CD1c-positive myeloid dendritic cell (primary cell): ENCODE data around the gene ABCC4.
A peak's percentile ranks its signal among the peaks of the same experiment; 100 is the strongest.
"Not testable (repeated sequence)": the region's sequence is repeated elsewhere in the genome, so short reads cannot be mapped to it uniquely, and the experiment has no call there.

ENCODE experiments used
- DNase-seq: peaks from one replicate; pipeline ENCODE4 v3.0.0-alpha.2; 2016; ENCODE audit errors: extremely low spot score

ABCC4 gene

DNA sequence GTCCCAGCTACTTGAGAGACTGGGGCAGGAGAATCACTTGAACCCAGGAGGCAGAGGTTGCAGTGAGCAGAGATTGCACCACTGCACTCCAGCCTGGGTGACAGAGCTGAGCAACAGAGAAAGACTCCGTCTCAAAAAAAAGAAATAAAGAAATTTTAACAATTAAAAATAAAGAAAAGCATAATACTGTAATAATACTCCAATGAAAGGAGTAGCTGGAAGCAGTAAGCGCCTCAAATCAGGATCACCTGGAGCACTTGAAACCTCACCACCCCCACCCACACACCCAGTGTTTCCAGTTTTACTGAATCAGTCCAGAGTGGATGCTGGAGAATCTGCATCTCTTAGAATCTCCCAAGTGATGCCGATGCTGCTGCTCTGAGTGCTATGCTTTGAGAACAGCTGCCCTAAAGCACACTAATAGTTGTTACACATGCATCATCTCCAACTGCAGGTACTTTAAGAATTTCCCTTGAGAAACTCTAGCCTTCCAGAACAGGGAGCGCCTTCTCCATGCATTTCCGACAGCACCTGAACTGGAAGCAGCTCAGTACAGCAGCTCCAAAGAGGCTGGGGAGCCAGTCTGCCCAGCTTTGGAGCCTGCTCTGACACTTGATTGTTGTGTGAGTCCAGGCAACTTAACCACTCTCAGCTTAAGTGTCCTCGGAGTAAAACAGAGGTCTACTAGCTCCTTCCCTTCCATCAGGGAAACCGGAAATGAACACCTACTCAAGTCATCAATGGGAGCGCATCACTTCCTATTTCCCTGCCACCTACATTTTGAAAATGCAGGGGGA is 2.9 kb downstream of the ABCC4 start:
- DNase-seq: no peak

DNA sequence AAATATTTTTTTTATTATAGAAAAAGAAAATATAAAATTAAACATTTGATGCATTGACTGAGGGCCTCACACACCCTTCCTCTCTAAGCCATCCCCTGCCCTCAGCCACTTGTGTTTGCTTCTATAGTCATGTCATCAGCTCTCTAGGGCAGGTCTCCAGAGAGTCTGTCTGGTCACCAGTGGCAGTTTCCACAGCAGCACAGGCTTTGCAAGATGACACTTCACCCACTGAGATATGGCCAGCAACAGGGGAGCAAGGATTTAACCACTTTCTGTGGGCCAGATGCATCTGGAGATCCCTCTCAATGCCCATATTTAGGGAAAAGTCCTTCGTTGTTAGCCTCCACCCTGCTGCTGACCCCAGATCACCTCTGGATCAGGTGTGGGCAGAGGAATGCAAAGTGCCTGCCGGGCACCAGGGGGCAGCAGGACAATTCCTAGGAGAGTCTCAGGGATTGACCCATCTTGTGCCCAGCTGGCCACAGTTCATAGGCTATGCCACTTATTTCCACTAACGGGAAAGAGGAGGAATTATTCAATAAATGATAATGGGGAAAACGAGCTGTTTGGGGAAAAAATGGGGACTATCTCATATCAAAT is 4.8 kb downstream of the ABCC4 start:
- DNase-seq: peak; percentile 13

DNA sequence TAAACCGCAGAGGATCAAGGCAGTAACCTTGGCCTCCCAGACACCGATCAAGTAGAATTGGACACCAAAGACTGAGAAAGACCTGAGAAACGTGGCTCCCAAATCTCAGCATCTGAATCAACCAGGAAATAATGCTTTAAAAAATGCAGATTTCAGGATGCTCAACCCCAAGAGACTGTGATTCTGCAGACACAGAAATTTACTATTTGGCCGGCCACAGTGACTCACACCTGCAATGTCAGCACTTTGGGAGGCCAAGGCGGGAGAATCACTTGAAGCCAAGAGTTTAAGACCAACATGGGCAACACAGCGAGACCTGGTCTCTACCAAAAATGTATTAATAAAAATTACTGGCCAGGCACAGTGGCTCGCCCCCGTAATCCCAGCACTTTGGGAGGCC is 6.2 kb downstream of the ABCC4 start:
- DNase-seq: no peak

DNA sequence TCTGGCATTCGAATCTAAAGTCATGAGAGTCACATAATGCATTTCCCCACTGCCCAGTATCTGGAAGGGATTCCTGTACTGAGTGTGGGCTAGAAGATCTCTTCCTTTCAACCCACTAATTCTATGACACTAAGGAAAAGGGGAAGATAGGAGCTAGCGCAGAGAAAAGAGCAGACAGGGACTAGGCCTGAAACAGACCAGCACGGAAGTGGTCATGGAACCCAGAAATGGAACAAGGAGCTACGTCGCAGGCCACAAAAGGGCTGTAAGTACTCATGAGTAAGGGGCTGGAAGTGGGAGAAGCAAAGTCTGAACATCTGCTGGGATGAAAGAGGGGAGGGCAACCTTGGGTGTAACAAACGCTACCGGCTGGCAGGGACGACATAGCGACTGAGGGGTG is 8.6 kb downstream of the ABCC4 start:
- DNase-seq: no peak

DNA sequence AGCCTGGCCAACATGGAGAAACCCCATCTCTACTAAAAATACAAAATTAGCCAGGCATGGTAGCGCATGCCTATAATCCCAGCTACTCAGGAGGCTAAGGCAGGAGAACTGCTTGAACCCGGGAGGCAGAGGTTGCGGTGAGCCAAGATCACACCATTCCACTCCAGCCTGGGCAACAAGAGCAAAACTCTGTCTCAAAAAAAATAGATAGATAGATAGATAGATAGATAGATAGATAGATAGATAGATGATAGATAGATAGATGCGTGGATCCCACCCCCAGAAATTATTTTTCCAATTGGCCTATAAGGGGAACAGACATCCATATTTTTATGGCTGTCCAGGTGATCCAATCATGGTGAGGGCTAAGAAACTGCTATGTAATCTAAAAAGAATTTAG is 11.3 kb downstream of the ABCC4 start:
- DNase-seq: not testable (repeated sequence)

DNA sequence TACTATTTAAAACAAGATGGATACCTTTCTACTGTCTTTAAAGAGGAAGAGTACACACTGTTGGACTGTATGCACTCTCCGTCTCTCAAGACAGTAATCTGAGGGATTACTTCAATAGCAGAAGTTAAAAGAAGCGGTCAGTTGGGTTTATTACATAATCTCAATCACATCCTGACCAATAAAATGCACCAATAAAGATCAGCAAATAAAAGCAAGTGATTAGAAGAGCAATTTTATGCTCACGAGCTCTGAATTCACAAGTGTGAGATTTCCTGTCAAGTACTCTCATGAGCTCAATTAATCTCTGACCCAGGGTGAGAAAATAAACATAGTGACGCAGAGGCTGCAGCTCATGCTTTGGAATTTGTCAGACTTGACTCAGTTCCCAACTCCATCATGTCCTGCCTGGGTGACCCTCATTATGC is 12.2 kb downstream of the ABCC4 start:
- DNase-seq: no peak

DNA sequence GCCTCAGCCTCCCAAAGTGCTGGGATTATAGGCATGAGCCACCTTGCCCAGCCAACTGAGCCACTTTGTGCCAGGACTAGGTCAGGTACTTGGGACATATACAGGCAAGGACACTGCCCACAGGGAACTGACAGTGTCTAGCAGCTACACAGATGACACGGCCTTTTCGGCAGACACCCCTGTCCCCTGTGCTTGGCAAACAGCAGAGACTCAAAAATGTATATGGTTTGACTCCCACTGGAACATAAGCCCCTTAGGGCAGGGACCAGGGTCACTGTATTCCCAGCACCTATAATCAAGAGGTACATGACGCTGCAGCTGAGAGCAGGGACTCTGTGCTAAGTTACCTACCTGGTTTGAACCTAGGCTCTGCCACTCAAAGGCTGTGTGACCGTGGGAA is 16.8 kb downstream of the ABCC4 start:
- no peak for DNase-seq

DNA sequence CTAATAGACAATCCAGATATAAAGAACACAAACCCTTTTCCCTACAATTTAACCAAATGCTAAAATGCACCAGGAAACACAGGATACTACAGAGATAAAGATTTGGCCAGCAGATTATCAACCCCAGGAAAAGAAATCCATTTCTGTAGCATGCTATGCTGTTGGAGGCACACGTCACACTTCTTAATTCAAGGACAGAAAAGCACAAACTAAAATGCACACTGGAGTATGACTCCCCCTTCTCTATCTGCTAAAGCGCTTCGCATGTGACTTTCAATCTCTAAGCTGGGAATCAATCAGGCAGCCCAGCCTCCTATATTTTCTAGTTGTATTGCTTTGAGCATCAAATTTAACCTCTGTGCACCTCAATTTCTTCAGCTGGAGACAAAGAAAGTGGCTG is 22.2 kb downstream of the ABCC4 start:
- no peak for DNase-seq

DNA sequence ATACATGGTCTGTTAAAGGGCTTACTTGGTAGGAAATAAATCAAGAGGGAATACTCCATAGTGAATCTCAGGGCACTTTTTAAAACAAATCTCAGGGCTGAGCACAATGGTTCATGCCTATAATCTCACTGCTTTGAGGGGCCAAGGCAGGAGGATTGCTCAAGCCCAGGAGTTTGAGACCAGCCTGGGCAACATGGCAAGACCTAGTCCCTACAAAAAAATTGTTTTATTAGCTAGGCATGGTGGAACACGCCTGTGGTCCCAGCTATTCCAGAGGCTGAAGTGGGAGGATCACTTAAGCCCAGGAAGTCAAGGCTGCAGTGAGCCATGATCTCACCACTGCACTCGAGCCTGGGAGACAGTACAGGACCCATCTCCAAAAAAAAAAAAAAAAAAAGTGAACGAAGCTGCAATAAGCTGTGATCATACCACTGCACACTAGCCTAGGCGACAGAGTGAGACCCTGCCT is 25.2 kb downstream of the ABCC4 start:
- DNase-seq: no peak

DNA sequence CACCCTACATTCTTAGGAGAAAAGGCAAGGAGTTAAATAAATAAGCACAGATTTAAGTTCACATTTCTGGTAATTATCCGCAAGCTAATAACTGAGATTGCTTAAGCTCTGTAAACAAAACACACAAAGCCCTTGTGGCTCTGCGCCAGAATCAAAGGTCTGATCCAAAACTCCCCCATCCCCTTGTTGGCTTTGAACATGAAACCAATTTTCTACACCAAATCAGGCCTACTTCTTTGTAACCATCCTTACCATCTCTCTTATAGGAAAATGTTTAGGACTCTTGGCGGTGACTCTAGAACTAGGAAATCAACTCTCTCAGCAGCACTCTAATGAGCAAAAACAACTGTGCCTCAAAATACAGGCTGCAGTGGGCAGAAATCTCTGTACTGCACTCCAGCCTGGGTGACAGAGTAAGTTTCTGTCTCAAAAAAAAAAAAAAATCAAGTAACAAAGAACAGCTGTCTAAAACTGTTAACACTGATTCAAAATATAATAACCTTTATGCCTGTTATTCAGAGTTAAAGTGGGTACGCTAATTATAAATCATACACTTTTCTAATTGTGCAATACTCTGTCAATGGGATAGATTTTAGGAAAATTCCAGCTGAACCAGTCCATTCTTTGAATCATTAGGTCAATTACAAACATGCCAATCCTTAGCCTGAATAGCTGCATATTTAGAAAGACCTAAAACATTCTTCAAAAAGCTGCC is 25.8 kb downstream of the ABCC4 start:
- no peak for DNase-seq

DNA sequence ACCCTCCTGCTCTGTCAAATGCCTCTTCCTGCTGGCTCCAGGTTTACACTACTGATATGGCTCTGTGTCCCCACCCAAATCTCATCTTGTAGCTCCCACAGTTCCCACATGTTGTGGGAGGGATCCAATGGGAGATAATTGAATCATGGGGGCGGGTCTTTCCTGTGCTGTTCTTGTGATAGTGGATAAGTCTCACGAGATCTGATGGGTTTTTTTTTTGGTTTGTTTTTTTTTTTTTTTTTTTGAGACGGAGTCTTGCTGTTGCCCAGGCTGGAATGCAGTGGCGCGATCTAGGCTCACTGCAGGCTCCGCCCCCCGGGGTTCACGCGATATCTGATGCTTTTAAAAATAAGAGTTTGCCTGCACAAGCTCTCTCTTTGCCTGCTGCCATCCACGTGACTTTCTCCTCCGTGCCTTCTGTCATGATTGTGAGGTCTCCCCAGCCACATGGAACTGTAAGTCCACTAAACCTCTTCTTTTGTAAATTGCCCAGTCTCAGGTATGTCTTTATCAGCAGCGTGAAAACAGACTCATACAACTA is 27.6 kb downstream of the ABCC4 start:
- not testable (repeated sequence) for DNase-seq

DNA sequence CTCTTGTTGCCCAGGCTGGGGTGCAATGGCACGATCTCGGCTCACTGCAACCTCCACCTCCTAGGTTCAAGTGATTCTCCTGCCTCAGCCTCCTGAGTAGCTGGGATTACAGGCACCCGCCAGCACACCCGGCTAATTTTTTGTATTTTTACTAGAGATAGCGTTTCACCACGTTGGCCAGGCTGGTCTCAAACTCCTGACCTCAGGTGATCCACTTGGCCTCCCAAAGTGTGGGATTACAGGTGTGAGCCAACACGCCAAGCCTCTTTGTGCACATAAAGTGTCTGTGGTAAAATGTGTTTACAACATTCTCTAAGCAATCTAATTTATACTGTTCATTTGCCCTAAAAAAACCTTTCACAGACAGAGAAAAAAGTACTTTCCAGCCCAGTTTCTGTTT is 29.2 kb downstream of the ABCC4 start:
- not testable (repeated sequence) for DNase-seq

DNA sequence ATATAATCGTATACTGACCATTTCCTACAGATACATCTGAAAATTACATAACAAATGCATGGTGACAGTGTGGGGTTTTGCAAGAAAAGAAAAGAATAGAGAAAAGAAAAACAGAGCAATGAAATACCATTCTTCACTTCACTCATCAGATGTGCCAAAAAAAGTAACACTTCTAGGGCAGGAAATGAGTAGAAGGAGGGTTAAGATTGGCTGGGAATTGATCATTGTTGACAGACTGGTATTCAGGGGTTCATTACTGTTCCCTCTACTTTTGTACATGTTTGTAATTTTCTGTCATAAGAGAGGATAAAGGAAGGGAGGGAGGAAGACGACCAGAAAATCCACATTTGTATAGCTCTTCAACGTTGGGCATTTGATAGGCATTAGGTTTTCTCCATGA is 31.5 kb downstream of the ABCC4 start:
- no peak for DNase-seq

DNA sequence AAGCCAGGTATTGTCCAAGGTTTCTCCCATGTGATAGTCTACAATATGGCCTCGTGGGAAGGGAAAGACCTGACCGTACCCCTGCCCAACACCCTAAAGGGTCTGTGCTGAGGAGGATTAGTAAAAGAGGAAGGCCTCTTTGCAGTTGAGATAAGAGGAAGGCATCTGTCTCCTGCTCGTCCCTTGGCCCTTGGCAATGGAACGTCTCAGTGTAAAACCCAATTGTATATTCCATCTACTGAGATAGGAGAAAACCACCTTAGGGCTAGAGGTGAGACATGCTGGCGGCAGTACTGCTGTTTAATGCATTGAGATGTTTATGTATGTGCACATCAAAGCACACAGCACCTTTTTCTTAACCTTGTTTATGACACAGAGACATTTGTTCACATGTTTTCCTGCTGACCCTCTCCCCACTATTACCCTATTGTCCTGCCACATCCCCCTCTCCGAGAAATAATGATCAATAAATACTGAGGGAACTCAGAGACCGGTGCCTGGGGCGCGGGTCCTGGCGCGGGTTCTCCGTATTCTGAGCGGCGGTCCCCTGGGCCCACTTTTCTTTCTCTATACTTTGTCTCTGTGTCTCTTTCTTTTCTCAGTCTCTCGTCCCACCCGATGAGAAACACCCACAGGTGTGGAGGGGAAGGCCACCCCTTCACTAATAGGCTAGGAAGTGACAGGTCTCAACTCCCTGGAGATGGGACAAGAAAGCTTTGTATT is 32.7 kb downstream of the ABCC4 start:
- not testable (repeated sequence) for DNase-seq

DNA sequence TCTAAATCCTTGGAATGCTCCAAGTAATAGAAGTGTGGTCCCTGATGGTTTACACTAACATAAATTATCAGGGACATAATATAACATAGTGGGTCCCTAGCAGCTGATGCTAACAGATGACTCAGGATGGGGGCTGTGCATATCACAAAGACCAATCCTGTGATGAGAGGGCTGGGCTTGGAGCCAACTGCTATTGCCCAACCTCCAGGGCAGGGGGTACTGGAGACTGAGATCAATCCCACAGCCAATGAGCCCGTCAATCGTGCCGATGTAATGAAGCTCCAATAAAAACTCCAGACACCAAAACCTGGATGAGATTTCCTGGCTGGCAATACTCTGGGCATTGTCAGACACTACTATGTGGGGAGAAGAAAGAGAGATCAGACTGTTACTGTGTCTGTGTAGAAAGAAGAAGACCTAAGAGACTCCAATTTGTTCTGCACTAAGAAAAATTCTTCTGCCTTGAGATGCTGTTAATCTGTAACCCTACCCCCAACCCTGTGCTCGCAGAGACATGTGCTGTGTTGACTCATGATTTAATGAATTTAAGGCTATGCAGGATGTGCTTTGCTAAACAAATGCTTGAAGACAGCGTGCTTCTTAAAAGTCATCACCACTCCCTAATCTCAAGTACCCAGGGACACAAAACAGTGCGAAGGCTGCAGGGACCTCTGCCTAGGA is 33.4 kb downstream of the ABCC4 start:
- no peak for DNase-seq

DNA sequence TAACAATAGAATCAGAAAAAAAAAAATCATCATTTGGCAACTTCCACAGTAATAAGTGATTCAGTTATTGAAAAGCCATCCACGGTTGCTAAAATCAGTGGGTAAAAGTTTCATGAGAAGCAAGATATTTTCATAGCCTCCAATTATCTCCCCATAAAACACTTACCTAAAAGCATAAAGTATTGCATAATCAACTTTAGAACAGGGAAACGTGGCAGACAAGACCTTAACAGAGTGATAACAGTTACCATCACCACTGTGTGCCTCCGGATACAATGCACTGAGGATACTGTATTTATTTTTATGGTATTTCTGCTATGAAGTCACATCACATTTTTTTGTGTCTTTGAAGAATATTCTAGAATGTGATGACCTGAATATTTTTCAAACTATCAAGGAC is 37.0 kb downstream of the ABCC4 start:
- DNase-seq: no peak

DNA sequence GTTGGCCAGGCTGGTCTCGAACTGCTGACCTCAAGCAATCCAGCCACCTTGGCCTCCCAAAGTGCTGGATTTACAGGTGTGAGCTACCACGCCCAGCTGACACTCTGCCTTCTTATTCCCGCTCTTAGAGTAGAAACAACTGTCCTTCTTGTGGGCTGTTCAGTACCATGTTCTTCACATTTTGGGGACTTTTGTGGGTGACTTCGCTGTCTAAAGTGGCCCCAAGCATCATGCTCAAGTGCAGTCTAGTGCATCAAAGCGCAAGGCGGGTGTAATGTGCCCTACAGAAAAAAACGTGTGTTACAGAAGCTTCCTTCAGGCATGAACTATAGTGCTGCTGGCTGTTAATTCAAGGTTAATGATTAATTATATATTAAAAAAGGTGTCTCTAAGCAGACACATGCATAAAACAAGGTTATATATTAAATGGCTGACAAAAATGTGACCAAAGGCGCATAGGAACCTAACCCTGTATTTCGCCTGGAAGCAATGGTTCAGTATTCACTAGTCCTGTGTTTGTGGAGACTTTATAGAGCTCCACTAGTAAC is 38.3 kb downstream of the ABCC4 start:
- DNase-seq: no peak

DNA sequence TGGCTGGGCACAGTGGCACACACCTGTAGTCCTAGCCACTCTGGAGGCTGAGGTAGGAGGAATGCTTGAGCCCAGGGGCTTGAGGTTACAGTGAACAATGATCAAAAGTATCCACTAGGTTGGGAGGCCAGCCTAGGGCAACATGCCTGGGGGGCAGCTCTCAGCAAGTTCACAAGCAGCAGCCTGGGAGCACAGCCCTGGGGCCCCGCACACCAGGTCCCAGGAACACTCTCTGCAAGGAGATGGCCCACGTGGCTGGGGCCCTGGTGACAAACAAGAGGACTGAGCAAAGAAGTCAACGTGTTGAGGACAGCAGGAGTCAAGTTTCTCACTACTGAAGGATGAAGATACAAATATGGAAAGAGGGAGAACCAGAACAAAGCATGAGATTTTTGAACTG is 39.3 kb downstream of the ABCC4 start:
- DNase-seq: no peak

DNA sequence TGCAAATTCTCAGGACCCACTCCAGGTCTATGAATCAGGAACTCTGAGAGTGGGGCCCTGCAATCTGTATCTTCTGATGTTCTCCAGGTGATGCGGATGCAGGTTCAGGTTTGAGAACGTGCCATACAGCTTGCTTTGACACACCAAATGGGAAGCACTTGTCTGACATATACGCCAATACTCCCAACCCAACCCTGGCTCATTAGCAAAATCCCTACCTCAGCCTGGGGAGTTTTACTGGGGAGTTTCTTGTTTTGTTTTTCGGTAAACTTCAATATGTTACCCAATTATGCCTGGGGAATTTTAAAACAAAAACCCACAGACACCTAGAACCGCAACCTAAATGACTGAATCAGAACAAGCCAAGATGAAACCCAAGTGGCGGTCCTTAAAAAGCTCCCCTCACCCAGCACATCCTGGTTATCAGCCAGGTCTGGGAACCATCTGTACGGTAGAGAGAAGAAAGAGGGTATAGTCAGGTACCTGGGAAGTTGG is 41.2 kb downstream of the ABCC4 start:
- no peak for DNase-seq

DNA sequence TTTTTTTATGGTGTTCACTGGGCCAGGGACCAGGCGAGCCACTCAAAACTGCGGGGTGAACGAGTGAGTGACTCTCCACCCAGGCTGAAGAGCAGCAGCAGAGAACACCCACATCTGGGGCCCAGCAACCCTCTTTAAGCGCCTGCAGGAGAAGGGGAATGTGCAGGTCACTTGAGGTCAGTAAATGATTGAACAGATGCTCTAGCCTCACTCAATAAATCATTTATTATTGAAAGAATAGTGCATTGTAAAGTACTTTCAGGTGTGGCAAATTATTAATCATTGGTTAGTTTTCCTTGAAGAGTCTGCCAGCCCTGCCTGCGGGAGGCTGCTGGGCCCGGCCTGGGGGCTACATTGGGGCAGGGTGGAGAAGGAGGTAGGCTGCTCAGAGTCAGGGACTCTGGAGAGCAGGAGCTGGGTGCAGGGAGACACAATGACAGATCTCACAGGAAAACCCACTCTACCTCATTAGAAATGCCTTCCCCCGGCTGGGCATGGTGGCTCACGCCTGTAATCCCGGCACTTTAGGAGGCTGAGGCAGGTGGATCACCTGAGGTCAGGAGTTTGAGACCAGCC is 42.5 kb downstream of the ABCC4 start:
- DNase-seq: no peak
